SJCRH30 (cell line): Measurements from ENCODE around the gene ACSL6. TPM values are rescaled to one million over a fixed set of nuclear protein-coding genes. Genes with fewer than 3 reads are reported as not detected.

ENCODE experiments used
- DNase-seq, 2 experiments: peaks; one replicate each; pipeline ENCODE4 v3.0.0-alpha.2; 2015 to 2020
- H3K27ac ChIP-seq: fragments of 250-450 bp; sonication (Bioruptor Pico); 2 replicates; pipeline ENCODE4 v1.5.1; 2020; ENCODE audit warnings: mild to moderate bottlenecking, moderate library complexity
- H3K27me3 ChIP-seq: fragments of 250-450 bp; sonication (Bioruptor Pico); 2 replicates; pipeline ENCODE4 v1.5.1; 2020; ENCODE audit warnings: mild to moderate bottlenecking, moderate library complexity
- H3K36me3 ChIP-seq: fragments of 250-450 bp; sonication (Bioruptor Pico); 2 replicates; pipeline ENCODE4 v1.5.1; 2020; ENCODE audit warnings: mild to moderate bottlenecking, moderate library complexity
- H3K4me1 ChIP-seq: fragments of 250-450 bp; sonication (Bioruptor Pico); 2 replicates; pipeline ENCODE4 v1.5.1; 2020; ENCODE audit warnings: mild to moderate bottlenecking, moderate library complexity
- H3K4me3 ChIP-seq: fragments of 250-450 bp; sonication (Bioruptor Pico); 2 replicates; pipeline ENCODE4 v1.5.1; 2020; ENCODE audit warnings: mild to moderate bottlenecking, moderate library complexity
- H3K9me3 ChIP-seq: fragments of 250-450 bp; sonication (Bioruptor Pico); replicated peaks from 2 replicates; pipeline ENCODE4 v1.5.1; 2020; ENCODE audit warnings: mild to moderate bottlenecking, moderate library complexity
- total RNA-seq: library from RNA; depleted of rRNA; stranded (reverse); fragments of >200 nt; shearing (Covaris generic); gene quantifications from 2 replicates; pipeline ENCODE4 v1.2.3, GENCODE V29; 2014

ACSL6 gene
- total RNA-seq, 1 experiment from 2014 or later, result not detected

DNA sequence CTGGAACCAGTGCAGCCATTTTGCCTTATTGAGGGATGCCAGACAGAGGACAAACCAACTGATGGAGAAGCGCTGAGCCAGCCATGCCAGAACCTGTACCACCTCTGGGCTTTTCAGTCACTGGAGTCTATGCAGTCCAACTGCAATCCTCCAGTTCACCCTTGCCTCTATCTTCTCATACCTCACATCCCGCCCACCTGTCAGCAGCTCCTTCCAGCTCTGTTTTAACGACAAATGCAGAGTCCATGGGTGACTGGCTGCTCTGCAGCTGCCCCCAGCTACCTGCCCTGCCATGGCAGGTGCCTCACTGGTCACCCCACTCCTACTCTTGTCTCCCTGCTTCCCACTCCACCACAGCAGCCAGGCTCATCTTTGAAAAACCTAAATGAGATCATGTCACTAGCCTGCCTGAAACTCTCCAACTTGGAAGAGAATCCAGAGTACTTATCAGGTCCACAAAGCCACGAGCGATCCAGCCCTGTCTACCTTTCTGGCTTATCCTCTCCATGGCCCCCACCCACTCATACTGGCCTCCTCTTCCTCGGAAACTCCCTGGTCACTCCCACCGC, 14.0 kb upstream of the ACSL6 start:
- H3K27ac ChIP-seq, result no peak overlapping the region
- no peak for DNase-seq
- H3K4me3 ChIP-seq, result no peak overlapping the region
- 0 out of 2 replicates have a peak, but pooled peaks cover 8% of the 10 kb centered on the region for H3K27me3 ChIP-seq
- H3K9me3 ChIP-seq, result no peaks in the 10 kb centered on the region
- H3K4me1 ChIP-seq, result no peaks in the 10 kb centered on the region
- no peaks in the 10 kb centered on the region for H3K36me3 ChIP-seq

GRCh38 chr5:132024789-132025402, 13.4 kb upstream of the ACSL6 start:
- H3K36me3 ChIP-seq, result no peaks in the 10 kb centered on the region
- H3K9me3 ChIP-seq, result no peaks in the 10 kb centered on the region
- 0 out of 2 replicates have a peak, but pooled peaks cover 8% of the 10 kb centered on the region for H3K27me3 ChIP-seq
- no peaks in the 10 kb centered on the region for H3K4me1 ChIP-seq
- no peak overlapping the region for H3K27ac ChIP-seq
- no peak for DNase-seq
- H3K4me3 ChIP-seq, result no peak overlapping the region

- Histone ChIP-seq H3K27ac (no peak overlapping the region), H3K27me3 (0 out of 2 replicates have a peak, but pooled peaks cover 8% of the 10 kb centered on the region), H3K9me3 (no peaks in the 10 kb centered on the region), H3K4me3 (no peak overlapping the region), H3K36me3 (no peaks in the 10 kb centered on the region), H3K4me1 (no peaks in the 10 kb centered on the region)
- DNase-seq, result no peak
Observed at GRCh38 chr5:132024117-132024435, 12.6 kb upstream of the ACSL6 start.

GRCh38 chr5:132023258-132024116, 12.0 kb upstream of the ACSL6 start:
- DNase-seq, result no peak
- Histone ChIP-seq H3K9me3 (no peaks in the 10 kb centered on the region), H3K4me1 (no peaks in the 10 kb centered on the region), H3K27ac (no peak overlapping the region), H3K36me3 (no peaks in the 10 kb centered on the region), H3K4me3 (no peak overlapping the region), H3K27me3 (0 out of 2 replicates have a peak, but pooled peaks cover 8% of the 10 kb centered on the region)

GRCh38 chr5:132022737-132023136, 11.3 kb upstream of the ACSL6 start:
- H3K27me3 ChIP-seq, result 0 out of 2 replicates have a peak, but pooled peaks cover 8% of the 10 kb centered on the region
- H3K4me3 ChIP-seq, result no peak overlapping the region
- no peaks in the 10 kb centered on the region for H3K9me3 ChIP-seq
- no peak overlapping the region for H3K27ac ChIP-seq
- no peaks in the 10 kb centered on the region for H3K36me3 ChIP-seq
- H3K4me1 ChIP-seq, result no peaks in the 10 kb centered on the region
- no peak for DNase-seq

GRCh38 chr5:132021654-132022053, 10.2 kb upstream of the ACSL6 start:
- Histone ChIP-seq H3K4me3 (no peak overlapping the region), H3K27ac (no peak overlapping the region), H3K36me3 (no peaks in the 10 kb centered on the region), H3K9me3 (no peaks in the 10 kb centered on the region), H3K27me3 (0 out of 2 replicates have a peak, but pooled peaks cover 8% of the 10 kb centered on the region), H3K4me1 (no peaks in the 10 kb centered on the region)
- DNase-seq, result no peak

- H3K9me3 ChIP-seq, result no peaks in the 10 kb centered on the region
- H3K4me1 ChIP-seq, result no peaks in the 10 kb centered on the region
- DNase-seq, result no peak
- H3K27me3 ChIP-seq, result 0 out of 2 replicates have a peak, but pooled peaks cover 8% of the 10 kb centered on the region
- H3K36me3 ChIP-seq, result no peaks in the 10 kb centered on the region
- H3K27ac ChIP-seq, result no peak overlapping the region
- H3K4me3 ChIP-seq, result no peak overlapping the region
Observed at GRCh38 chr5:132020568-132021339, 9.3 kb upstream of the ACSL6 start.

DNA sequence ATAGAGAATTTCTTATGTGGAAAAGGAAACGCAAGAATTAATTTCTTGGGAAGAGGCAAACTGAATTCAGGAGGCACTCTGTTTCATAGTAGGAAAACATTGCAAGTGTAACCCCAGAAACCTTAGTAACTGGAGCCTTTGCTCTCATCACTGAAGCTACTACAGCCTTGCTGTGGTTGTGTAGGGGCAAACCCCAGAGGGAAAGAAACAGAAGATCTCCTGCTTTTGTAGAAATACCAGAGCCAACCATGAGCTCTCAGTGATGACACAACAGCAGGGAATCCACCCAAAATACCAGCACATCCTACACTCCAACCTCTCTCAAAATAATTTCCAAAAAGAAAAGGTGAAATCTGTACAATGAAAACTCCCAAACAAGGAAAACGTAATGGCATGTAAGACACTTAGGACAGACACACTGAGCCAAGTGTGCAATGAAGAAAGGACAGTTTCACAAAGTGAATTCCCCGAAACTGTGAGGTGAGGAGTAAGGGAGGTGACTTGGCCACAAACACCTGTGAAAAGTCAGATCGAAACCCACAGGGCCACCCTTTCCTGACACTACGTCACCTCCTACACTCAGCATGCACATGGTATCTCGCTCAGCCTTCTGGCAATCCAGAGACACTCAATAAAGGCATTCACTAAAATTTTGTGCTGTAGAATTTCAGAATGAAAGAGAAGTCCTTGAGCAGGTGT, 8.5 kb upstream of the ACSL6 start:
- no peak for DNase-seq
- Histone ChIP-seq H3K4me3 (no peak overlapping the region), H3K27me3 (0 out of 2 replicates have a peak, but pooled peaks cover 8% of the 10 kb centered on the region), H3K27ac (no peak overlapping the region), H3K36me3 (no peaks in the 10 kb centered on the region), H3K9me3 (no peaks in the 10 kb centered on the region), H3K4me1 (no peaks in the 10 kb centered on the region)

GRCh38 chr5:132019337-132019736, 7.9 kb upstream of the ACSL6 start:
- Histone ChIP-seq H3K9me3 (no peaks in the 10 kb centered on the region), H3K27ac (no peak overlapping the region), H3K36me3 (no peaks in the 10 kb centered on the region), H3K27me3 (0 out of 2 replicates have a peak, but pooled peaks cover 8% of the 10 kb centered on the region), H3K4me1 (no peaks in the 10 kb centered on the region), H3K4me3 (no peak overlapping the region)
- DNase-seq, result no peak

DNA sequence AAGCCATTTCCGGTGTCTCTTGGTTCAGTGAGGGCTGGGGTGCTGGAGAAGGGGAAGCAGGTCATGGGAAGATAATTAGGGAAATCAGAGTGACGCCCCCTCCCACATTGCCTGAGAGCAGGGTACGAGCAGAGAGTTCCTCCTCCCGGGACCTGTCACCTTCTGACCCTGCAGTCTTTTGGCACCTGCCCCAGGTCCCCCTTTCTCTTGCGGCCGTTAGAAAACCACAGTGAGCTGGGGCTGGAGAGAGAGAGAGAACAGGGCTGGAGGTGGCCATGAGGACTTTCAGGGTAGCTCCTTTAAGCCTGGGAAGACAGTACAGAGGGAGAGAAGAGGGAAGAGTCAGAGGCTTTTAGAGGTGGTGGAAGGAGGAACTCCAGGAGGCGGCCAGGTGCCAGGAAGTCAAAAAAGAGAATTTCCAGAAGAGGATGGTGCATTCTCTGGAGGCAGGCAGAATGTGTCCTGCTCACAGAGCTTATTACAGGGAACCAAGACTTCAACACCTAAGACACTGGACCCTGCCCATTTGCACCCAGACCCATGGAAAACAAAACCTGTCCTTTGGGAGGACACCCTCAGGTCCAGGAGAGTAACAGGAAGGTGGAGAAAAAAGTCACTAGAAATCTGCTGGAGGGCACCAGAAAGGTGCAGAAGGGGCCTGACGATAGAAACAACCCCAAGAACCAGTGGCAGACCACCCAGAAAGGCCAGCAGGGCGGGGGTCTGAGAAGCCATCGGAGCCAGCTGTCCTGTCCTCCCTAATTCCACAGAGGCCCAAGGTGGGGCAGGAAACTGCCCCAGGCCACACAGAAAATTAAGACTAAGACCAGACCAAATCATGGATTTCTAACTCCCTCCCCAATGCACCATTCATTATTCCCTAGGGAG, 6.5 kb upstream of the ACSL6 start:
- H3K4me1 ChIP-seq, result no peaks in the 10 kb centered on the region
- no peaks in the 10 kb centered on the region for H3K9me3 ChIP-seq
- H3K36me3 ChIP-seq, result no peaks in the 10 kb centered on the region
- DNase-seq, result no peak
- no peak overlapping the region for H3K4me3 ChIP-seq
- no peak overlapping the region for H3K27ac ChIP-seq
- H3K27me3 ChIP-seq, result 0 out of 2 replicates have a peak, but pooled peaks cover 8% of the 10 kb centered on the region

DNA sequence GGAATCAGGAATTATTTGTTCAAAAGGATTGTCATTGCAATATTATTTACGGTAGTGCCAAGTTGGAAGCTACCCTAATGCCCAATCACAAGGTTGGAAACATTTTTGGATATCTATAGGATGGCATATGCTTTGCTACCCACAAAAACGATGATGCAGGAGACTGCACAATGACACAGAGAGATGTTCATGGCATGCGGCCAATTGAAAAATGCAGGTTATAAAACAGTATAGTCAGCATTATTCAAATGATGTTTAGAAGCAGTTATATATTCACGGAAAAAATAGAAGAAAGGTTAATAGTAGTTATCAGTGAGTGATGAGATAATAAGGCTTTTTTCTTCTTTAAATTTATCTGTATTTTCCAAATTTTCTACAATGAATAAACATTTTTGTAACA, 5.9 kb upstream of the ACSL6 start:
- Histone ChIP-seq H3K36me3 (no peaks in the 10 kb centered on the region), H3K4me3 (no peak overlapping the region)

DNA sequence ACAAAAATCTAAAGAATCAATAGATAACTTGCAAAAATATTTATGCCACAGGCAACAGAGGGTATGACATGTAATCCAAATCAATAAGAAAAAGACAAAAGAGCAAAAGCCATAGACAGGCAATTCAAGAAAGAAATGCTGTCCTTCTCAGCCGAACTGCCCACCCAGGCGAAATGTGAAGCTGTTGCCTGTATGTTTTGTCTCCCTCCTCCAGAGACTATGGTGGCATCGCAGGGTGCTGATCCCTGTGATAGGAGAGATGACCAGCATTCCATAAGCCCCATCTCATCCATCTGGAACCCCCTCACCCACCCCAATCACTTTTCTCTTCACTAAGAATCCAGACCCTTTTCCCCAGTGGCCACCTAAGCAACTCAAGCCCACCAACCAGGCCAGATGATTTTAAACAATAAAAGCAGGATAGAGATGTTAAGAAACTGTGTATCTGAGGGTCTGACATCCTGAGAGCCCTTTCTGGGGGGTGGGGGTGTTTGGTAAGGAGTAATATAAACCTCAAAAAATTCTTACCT, 5.3 kb upstream of the ACSL6 start:
- H3K9me3 ChIP-seq, result no peaks in the 10 kb centered on the region
- H3K36me3 ChIP-seq, result no peaks in the 10 kb centered on the region
- no peak overlapping the region for H3K27ac ChIP-seq
- 0 out of 2 replicates have a peak, but pooled peaks cover 5% of the 10 kb centered on the region for H3K27me3 ChIP-seq
- no peak overlapping the region for H3K4me3 ChIP-seq
- no peak for DNase-seq
- H3K4me1 ChIP-seq, result no peaks in the 10 kb centered on the region

More for the DNA sequence above, 5.9 kb upstream of the ACSL6 start:
- Histone ChIP-seq H3K27me3 (0 out of 2 replicates have a peak, but pooled peaks cover 5% of the 10 kb centered on the region), H3K27ac (no peak overlapping the region), H3K4me1 (no peaks in the 10 kb centered on the region), H3K9me3 (no peaks in the 10 kb centered on the region)
- DNase-seq, result no peak

DNA sequence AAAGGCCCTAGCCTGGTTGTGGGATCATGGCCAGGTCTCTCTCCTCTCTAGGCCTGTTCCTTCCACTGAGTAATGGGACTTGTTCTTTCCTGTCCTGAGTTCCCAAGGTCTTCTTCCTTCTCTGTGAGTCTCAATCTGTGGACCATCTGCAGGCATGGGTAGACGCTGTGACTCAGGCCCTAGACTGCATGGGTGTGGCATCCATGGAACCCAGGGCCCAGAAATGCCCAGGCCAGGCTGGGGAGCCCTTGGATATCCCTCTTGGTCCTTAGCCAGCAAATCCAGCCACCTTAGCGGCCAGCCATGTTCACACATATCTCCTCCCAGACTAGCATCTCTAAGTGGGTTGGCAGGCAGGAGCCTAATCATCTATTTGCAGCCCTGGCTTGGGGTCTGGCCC, 2.3 kb upstream of the ACSL6 start:
- Histone ChIP-seq H3K4me1 (no peaks in the 10 kb centered on the region), H3K9me3 (no peaks in the 10 kb centered on the region), H3K4me3 (no peak overlapping the region), H3K36me3 (no peaks in the 10 kb centered on the region), H3K27ac (no peak overlapping the region), H3K27me3 (no peaks in the 10 kb centered on the region)
- DNase-seq, result no peak
